HepG2 (cell line): ENCODE results near the gene GSDMA. TPM values are rescaled to one million over a fixed set of nuclear protein-coding genes. Genes with fewer than 3 reads are reported as not detected.

Experiments
- CEBPG ChIP-seq: IDR thresholded peaks from 2 replicates; pipeline ENCODE4 v1.6.1; 2016
- HNF4A ChIP-seq: sonication (generic); formaldehyde crosslinking; IDR thresholded peaks from 2 replicates; pipeline ENCODE4 v1.4.0; 2020; ENCODE audit warnings: missing genetic modification reagents
- HNF4G ChIP-seq, 2 experiments: sonication (generic) in 1 of 2; formaldehyde crosslinking in 1 of 2; IDR thresholded peaks; 2 replicates each; pipeline versions ENCODE4 v1.4.0 to v1.6.1; 2011 to 2020; ENCODE audit warnings: borderline replicate concordance in 2 of 2, low read depth in 2 of 2, mild to moderate bottlenecking in 2 of 2, low read length in 1 of 2, missing genetic modification reagents in 1 of 2, moderate library complexity in 1 of 2
- KDM4B ChIP-seq: sonication (generic); formaldehyde crosslinking; IDR thresholded peaks from 2 replicates; pipeline ENCODE4 v1.4.0; 2020; ENCODE audit warnings: missing genetic modification reagents
- NR2F2 ChIP-seq: IDR thresholded peaks from 2 replicates; pipeline ENCODE4 v1.6.1; 2012; ENCODE audit warnings: low read depth, inconsistent platforms, borderline replicate concordance
- TP53 ChIP-seq: sonication (generic); formaldehyde crosslinking; conservative IDR thresholded peaks from 2 replicates; pipeline ENCODE4 v1.4.0; 2020; ENCODE audit warnings: missing genetic modification reagents
- polyA plus RNA-seq, 8 experiments: library from polyadenylated mRNA; depleted of rRNA in 3 of 8; stranded (reverse) in 7 of 8; unstranded in 1 of 8; fragments of >200 nt; fragmentation: Illumina TruSeq in 4 of 8; extraction: Trizol in 4 of 8; gene quantifications; 2 replicates each; pipeline versions ENCODE4 v1.2.1 to v1.2.3, GENCODE V29; 2011 to 2016; ENCODE audit warnings: low read depth in 4 of 8, missing spikeins in 1 of 8, mixed read lengths in 1 of 8; ENCODE audit not compliant: insufficient read depth in 1 of 8
- total RNA-seq, 5 experiments: library from RNA; depleted of rRNA; stranded (reverse); fragments of >200 nt; fragmentation: Illumina TruSeq; extraction: Trizol; gene quantifications; 2 replicates each; pipeline ENCODE4 v1.2.3, GENCODE V29; 2016; ENCODE audit warnings: low read depth in 1 of 5
- TF ChIP-seq, protein P1 (sequence below): sonication (generic); formaldehyde crosslinking; IDR thresholded peaks from 2 replicates; pipeline ENCODE4 v1.5.1; 2020; ENCODE audit warnings: missing genetic modification reagents, mild to moderate bottlenecking, borderline replicate concordance
- TF ChIP-seq, protein P2 (sequence below): sonication (generic); formaldehyde crosslinking; IDR thresholded peaks from 2 replicates; pipeline ENCODE4 v1.4.0; 2020; ENCODE audit warnings: missing genetic modification reagents, borderline replicate concordance
- TF ChIP-seq, protein P3 (sequence below): sonication (generic); formaldehyde crosslinking; IDR thresholded peaks from 2 replicates; pipeline ENCODE4 v1.5.0; 2020; ENCODE audit warnings: missing genetic modification reagents
- TF ChIP-seq, protein P4 (sequence below): IDR thresholded peaks from 2 replicates; pipeline ENCODE4 v1.4.0; 2020; ENCODE audit warnings: mild to moderate bottlenecking, missing genetic modification reagents
- TF ChIP-seq, protein P5 (sequence below): sonication (generic); formaldehyde crosslinking; conservative IDR thresholded peaks from 2 replicates; pipeline ENCODE4 v1.4.0; 2020; ENCODE audit warnings: mild to moderate bottlenecking, missing genetic modification reagents, moderate library complexity
- TF ChIP-seq, protein P6 (sequence below): sonication (generic); formaldehyde crosslinking; IDR thresholded peaks from 2 replicates; pipeline ENCODE4 v1.4.0; 2020; ENCODE audit warnings: mild to moderate bottlenecking, missing genetic modification reagents, borderline replicate concordance

GSDMA gene
- total and polyA plus RNA-seq, 2 of the 13 experiments (the other 11 are each of a cell fraction or from before 2014, with no cell fraction given), result not detected

DNA sequence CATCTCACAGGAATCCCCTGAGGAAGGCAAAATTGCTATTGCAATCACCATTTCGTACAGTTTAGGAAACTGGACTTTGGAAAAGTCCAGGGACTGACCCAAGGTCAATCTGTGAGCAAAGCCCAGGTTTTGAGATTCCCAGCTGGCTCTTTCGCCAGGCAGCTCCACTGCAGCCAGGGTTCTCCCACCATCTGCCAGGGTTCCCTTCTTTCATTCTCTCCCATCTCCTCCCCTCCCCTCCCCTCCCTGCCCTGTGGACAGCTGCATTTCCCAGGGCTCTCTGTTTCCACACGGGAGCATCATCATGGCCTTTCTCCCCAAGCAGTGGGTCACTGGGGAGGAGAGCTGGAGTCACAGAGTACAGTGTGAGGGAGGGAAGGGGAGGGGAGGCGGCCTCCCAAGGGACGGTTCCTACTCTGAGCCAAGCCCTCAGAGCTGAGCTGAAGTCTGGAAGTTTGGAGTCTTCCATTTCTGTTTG is 11.9 kb upstream of the GSDMA start (continued):
- TF ChIP-seq, protein P1, sequence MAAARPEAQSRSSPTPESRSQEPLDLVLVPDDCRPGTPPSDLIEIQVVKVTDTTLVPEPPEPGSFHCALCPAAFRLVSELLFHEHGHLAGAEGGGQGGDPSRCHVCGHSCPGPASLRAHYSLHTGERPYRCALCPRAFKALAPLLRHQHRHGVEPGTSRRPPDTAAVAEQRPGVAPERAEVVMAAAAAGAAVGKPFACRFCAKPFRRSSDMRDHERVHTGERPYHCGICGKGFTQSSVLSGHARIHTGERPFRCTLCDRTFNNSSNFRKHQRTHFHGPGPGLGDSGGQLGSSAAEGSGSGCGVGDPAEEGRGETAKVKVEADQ, result no peak
- TF ChIP-seq KDM4B (CRISPR knock-in tag), result no peak
- TF ChIP-seq, protein P2, sequence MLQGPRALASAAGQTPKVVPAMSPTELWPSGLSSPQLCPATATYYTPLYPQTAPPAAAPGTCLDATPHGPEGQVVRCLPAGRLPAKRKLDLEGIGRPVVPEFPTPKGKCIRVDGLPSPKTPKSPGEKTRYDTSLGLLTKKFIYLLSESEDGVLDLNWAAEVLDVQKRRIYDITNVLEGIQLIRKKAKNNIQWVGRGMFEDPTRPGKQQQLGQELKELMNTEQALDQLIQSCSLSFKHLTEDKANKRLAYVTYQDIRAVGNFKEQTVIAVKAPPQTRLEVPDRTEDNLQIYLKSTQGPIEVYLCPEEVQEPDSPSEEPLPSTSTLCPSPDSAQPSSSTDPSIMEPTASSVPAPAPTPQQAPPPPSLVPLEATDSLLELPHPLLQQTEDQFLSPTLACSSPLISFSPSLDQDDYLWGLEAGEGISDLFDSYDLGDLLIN (CRISPR knock-in tag), result no peak
- TF ChIP-seq, protein P3, sequence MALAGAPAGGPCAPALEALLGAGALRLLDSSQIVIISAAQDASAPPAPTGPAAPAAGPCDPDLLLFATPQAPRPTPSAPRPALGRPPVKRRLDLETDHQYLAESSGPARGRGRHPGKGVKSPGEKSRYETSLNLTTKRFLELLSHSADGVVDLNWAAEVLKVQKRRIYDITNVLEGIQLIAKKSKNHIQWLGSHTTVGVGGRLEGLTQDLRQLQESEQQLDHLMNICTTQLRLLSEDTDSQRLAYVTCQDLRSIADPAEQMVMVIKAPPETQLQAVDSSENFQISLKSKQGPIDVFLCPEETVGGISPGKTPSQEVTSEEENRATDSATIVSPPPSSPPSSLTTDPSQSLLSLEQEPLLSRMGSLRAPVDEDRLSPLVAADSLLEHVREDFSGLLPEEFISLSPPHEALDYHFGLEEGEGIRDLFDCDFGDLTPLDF (CRISPR knock-in tag), result no peak
- peak; percentile 85 for TF ChIP-seq HNF4A (CRISPR knock-in tag)
- TF ChIP-seq, protein P4, sequence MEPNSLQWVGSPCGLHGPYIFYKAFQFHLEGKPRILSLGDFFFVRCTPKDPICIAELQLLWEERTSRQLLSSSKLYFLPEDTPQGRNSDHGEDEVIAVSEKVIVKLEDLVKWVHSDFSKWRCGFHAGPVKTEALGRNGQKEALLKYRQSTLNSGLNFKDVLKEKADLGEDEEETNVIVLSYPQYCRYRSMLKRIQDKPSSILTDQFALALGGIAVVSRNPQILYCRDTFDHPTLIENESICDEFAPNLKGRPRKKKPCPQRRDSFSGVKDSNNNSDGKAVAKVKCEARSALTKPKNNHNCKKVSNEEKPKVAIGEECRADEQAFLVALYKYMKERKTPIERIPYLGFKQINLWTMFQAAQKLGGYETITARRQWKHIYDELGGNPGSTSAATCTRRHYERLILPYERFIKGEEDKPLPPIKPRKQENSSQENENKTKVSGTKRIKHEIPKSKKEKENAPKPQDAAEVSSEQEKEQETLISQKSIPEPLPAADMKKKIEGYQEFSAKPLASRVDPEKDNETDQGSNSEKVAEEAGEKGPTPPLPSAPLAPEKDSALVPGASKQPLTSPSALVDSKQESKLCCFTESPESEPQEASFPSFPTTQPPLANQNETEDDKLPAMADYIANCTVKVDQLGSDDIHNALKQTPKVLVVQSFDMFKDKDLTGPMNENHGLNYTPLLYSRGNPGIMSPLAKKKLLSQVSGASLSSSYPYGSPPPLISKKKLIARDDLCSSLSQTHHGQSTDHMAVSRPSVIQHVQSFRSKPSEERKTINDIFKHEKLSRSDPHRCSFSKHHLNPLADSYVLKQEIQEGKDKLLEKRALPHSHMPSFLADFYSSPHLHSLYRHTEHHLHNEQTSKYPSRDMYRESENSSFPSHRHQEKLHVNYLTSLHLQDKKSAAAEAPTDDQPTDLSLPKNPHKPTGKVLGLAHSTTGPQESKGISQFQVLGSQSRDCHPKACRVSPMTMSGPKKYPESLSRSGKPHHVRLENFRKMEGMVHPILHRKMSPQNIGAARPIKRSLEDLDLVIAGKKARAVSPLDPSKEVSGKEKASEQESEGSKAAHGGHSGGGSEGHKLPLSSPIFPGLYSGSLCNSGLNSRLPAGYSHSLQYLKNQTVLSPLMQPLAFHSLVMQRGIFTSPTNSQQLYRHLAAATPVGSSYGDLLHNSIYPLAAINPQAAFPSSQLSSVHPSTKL (CRISPR knock-in tag), result peak; percentile 54
- TF ChIP-seq, protein P5, sequence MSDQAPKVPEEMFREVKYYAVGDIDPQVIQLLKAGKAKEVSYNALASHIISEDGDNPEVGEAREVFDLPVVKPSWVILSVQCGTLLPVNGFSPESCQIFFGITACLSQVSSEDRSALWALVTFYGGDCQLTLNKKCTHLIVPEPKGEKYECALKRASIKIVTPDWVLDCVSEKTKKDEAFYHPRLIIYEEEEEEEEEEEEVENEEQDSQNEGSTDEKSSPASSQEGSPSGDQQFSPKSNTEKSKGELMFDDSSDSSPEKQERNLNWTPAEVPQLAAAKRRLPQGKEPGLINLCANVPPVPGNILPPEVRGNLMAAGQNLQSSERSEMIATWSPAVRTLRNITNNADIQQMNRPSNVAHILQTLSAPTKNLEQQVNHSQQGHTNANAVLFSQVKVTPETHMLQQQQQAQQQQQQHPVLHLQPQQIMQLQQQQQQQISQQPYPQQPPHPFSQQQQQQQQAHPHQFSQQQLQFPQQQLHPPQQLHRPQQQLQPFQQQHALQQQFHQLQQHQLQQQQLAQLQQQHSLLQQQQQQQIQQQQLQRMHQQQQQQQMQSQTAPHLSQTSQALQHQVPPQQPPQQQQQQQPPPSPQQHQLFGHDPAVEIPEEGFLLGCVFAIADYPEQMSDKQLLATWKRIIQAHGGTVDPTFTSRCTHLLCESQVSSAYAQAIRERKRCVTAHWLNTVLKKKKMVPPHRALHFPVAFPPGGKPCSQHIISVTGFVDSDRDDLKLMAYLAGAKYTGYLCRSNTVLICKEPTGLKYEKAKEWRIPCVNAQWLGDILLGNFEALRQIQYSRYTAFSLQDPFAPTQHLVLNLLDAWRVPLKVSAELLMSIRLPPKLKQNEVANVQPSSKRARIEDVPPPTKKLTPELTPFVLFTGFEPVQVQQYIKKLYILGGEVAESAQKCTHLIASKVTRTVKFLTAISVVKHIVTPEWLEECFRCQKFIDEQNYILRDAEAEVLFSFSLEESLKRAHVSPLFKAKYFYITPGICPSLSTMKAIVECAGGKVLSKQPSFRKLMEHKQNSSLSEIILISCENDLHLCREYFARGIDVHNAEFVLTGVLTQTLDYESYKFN (CRISPR knock-in tag), result peak; percentile 66
- peak; percentile 24; the same call in 1 of the 2 replicates for TF ChIP-seq CEBPG (CRISPR knock-in tag)
- TF ChIP-seq, protein P6, sequence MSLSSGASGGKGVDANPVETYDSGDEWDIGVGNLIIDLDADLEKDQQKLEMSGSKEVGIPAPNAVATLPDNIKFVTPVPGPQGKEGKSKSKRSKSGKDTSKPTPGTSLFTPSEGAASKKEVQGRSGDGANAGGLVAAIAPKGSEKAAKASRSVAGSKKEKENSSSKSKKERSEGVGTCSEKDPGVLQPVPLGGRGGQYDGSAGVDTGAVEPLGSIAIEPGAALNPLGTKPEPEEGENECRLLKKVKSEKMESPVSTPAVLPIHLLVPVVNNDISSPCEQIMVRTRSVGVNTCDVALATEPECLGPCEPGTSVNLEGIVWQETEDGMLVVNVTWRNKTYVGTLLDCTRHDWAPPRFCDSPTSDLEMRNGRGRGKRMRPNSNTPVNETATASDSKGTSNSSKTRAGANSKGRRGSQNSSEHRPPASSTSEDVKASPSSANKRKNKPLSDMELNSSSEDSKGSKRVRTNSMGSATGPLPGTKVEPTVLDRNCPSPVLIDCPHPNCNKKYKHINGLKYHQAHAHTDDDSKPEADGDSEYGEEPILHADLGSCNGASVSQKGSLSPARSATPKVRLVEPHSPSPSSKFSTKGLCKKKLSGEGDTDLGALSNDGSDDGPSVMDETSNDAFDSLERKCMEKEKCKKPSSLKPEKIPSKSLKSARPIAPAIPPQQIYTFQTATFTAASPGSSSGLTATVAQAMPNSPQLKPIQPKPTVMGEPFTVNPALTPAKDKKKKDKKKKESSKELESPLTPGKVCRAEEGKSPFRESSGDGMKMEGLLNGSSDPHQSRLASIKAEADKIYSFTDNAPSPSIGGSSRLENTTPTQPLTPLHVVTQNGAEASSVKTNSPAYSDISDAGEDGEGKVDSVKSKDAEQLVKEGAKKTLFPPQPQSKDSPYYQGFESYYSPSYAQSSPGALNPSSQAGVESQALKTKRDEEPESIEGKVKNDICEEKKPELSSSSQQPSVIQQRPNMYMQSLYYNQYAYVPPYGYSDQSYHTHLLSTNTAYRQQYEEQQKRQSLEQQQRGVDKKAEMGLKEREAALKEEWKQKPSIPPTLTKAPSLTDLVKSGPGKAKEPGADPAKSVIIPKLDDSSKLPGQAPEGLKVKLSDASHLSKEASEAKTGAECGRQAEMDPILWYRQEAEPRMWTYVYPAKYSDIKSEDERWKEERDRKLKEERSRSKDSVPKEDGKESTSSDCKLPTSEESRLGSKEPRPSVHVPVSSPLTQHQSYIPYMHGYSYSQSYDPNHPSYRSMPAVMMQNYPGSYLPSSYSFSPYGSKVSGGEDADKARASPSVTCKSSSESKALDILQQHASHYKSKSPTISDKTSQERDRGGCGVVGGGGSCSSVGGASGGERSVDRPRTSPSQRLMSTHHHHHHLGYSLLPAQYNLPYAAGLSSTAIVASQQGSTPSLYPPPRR (CRISPR knock-in tag), result no peak
- peak; percentile 47; the same call in 1 of the 2 replicates for TF ChIP-seq NR2F2
- TF ChIP-seq HNF4G (IDR thresholded peaks at IDR 0.05; ENCODE audit: borderline replicate concordance, low read depth, low read length), result peak; percentile 84
- no peak; the same call in 1 of the 2 replicates for TF ChIP-seq HNF4G (CRISPR knock-in tag; IDR thresholded peaks at IDR 0.05; ENCODE audit: borderline replicate concordance, low read depth)
- no peak for TF ChIP-seq TP53 (CRISPR knock-in tag)
